ENCODE measurements around the gene AMIGO1. TPM values are rescaled to one million over a fixed set of nuclear protein-coding genes. Genes with fewer than 3 reads are reported as not detected.

The AMIGO1 gene
- total RNA-seq, 4 donors from 2014 or later: 2.4 to 10.6 (median 5.9) TPM

DNA sequence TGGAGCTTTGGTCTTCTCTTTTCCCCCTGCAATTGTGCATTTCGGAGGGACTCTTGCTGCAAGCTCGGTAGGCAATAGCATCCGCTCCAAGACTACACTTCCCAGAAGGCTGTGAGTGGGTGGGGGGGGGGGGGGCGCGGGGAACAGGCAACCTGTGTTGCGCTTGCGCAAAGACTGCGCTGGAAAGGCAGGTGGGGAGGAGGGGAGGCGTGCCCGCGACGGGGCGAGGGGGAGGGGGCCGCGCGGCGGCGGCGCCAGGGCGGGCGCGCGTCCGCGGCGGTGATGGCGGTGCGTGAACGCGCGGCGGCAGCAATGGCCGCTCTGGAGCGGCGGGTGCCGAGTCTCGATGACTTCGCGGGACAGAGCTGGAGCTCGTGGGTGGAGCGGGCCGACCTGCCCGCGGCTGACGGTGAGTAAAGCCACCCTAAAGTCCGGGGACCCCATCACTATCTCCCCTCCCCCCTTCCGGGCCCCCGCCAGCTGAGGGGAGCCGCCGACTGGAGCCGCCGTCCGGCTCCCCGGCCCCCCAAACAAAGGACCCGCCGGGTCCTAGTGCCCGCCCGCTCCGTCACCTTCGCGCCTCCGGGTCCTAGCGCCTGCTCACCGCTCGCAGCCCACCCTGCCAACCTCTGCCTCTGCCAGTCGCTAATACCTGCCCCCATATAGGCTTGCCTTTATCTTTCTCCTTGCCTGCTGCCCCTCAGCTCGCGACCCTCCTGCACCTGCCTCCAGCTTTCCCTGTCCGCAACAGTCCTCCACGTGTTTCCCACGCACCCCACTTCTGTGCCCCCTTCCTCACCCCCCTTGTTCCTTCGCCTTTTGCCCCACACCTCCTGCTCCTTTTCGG lies 25.6 kb downstream of the AMIGO1 start, which contains the start of gene ATXN7L2:
TSS of gene ATXN7L2 (plus strand) at position 234 of the 847 bp plus-strand sequence. CDS start at position 283, 49 bp downstream.
- TF ChIP-seq, protein P1, sequence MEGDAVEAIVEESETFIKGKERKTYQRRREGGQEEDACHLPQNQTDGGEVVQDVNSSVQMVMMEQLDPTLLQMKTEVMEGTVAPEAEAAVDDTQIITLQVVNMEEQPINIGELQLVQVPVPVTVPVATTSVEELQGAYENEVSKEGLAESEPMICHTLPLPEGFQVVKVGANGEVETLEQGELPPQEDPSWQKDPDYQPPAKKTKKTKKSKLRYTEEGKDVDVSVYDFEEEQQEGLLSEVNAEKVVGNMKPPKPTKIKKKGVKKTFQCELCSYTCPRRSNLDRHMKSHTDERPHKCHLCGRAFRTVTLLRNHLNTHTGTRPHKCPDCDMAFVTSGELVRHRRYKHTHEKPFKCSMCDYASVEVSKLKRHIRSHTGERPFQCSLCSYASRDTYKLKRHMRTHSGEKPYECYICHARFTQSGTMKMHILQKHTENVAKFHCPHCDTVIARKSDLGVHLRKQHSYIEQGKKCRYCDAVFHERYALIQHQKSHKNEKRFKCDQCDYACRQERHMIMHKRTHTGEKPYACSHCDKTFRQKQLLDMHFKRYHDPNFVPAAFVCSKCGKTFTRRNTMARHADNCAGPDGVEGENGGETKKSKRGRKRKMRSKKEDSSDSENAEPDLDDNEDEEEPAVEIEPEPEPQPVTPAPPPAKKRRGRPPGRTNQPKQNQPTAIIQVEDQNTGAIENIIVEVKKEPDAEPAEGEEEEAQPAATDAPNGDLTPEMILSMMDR (IDR thresholded peaks at IDR 0.05): no peak
- peak; percentile 92 for ATAC-seq (ENCODE audit: low FRiP score)

DNA sequence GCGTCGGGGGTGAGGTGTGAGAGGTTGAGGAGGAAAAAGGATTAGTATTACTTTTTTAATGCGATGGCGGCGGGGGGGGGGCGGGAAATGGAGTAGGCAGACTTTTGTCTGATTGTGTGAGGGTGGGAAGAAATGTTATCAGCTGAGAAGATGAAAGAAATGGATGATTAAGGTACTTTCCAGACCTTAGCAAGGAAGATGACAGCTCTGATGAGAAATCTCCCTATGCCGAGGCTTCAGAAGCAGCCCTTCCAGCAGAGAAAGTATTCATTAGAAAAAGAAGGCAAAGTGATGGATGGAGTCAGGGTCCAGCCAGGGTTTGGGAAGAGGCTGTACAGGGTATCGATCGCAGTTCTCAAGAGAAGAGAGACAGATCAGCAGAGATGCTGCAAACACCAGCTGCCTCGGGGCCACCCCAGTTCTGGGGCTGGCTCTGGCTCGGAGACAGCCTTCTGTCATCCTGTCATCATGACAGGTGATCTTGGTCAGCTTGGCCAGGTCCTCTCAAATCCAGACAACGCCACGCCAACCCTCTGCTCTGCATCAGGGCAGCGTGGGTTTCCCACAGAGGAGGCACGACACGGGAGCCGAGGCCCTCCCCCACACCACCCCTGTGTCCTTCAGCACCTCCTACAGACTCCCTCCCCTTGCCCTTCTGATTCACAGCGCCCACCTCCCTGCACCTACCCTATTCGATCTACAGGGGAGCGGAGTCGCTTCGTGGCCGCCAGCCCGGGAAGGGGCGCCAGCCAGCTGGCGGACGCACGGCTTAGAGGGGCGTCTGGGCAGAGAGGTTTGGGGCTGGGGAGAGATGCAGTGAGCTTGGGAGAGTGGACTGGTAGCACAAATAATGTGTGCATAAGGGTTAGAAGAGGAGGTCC lies 26.5 kb downstream of the AMIGO1 start:
- DNase-seq (ENCODE audit: low spot score): no peak
- peak; percentile 33 for ATAC-seq (ENCODE audit: low FRiP score)
- TF ChIP-seq, protein P1 (IDR thresholded peaks at IDR 0.05): no peak

More for the DNA sequence above, 25.6 kb downstream of the AMIGO1 start, which contains the start of gene ATXN7L2:
- no peak for DNase-seq (ENCODE audit: low spot score)

DNA sequence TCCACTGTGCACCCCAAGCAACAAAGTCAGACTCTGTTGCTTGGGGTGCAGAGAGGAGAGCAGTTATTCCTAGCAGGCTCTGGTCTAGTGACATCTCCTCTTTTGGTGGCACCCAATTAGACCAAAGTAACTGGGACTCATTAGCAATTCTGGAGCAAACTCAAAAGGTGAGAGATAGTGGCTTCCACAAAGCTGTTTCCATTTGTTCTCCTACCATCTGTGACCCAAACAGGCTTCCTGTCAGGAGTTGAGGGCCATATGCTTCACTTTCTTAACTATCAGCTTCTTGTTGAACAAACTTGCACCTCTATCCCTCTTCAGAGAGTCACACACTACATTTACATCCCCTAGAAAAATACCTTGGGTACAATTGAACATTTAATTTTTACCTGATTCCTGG lies 27.3 kb downstream of the AMIGO1 start:
- no peak for ATAC-seq (ENCODE audit: low FRiP score)
- TF ChIP-seq, protein P1 (IDR thresholded peaks at IDR 0.05): no peak
- no peak for DNase-seq (ENCODE audit: low spot score)

DNA sequence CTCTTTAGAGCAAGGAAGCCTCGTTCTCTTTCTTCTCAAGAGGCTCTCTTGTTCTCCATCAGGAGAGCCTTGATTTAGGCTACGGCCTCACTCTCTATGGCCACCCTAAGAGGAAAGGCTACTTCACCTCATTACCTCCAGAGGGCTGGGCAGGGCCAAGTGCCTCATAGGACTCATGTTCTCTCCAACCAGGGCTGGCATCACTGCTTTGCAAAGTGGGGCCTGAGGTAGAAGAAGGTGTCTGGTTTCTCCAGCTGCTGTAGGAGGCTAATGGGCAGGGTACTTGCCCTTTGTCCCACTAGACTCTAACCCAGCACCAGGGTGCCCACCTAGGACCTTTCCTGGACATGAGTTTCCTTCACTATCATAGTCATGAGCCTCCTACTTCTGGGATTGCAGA lies 27.9 kb downstream of the AMIGO1 start:
- ATAC-seq (ENCODE audit: low FRiP score): no peak
- TF ChIP-seq, protein P1 (IDR thresholded peaks at IDR 0.05): no peak
- no peak for DNase-seq (ENCODE audit: low spot score)

DNA sequence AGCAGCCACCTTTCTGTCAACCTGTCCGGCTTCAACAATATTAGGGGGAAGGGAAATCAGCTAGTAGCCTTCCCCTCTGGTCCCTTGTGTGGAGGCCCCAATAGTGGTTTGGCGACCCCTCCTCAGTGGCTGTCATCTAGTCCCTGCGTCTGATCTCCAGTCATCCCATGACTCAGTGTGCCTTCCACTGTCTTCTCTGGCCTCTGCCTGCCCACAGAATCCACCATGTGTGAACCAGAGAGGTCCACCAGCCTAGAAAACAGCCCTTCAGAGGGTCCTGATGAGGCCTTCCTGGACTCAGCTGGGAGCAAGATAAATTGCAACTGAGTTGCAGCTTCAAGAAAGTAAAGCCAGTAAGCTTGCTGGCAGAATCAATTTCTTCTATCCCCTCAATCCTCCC lies 29.6 kb downstream of the AMIGO1 start:
- TF ChIP-seq, protein P1 (IDR thresholded peaks at IDR 0.05): no peak
- no peak for DNase-seq (ENCODE audit: low spot score)

DNA sequence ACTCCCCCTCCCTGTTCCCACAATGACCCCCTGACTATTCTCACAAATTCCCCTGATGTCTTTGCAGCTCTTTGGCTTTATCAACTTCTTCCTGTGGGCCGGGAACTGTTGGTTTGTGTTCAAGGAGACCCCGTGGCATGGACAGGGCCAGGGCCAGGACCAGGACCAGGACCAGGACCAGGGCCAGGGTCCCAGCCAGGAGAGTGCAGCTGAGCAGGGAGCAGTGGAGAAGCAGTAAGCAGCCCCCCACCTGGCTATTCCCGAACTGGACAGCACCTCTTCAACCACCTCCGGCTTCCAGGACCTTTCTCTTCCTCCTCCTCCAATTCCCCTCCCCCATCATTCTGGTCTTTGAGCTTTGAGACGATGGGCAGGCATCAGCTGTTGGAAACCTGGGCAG lies 30.2 kb downstream of the AMIGO1 start:
- DNase-seq (ENCODE audit: low spot score) (no peak), ATAC-seq (ENCODE audit: low FRiP score) (no peak)
- TF ChIP-seq, protein P1 (IDR thresholded peaks at IDR 0.05): no peak

More for the DNA sequence above, 29.6 kb downstream of the AMIGO1 start:
- ATAC-seq (ENCODE audit: low FRiP score): no peak

All from omental fat pad (tissue), 4 donors.